Cardiac septum (tissue), 1 donor: ENCODE data around the gene PALD1. TPM values are rescaled to one million over a fixed set of nuclear protein-coding genes. Genes with fewer than 3 reads are reported as not detected.

Experiments
- DNase-seq: peaks from one replicate; pipeline ENCODE4 v3.0.0-alpha.2; 2020; ENCODE audit warnings: low spot score
- intact Hi-C: fragments of 100-400 bp; cut with DNase I; formaldehyde crosslinking; loops from one replicate; pipeline ENCODE4 v1.14.0; 2022
- total RNA-seq: library from RNA; stranded (reverse); fragmentation: NEBNext Ultra II Directional; extraction: Animal tissue kit (Norgen Biotek cat#: 25700); gene quantifications from one replicate; pipeline ENCODE4 v1.2.1, GENCODE V29; 2021
- donor health status: DM: no; HTN: no; CAD: no.

PALD1 gene
- total RNA-seq, 1 donor from 2014 or later, result 5.3 TPM

DNA sequence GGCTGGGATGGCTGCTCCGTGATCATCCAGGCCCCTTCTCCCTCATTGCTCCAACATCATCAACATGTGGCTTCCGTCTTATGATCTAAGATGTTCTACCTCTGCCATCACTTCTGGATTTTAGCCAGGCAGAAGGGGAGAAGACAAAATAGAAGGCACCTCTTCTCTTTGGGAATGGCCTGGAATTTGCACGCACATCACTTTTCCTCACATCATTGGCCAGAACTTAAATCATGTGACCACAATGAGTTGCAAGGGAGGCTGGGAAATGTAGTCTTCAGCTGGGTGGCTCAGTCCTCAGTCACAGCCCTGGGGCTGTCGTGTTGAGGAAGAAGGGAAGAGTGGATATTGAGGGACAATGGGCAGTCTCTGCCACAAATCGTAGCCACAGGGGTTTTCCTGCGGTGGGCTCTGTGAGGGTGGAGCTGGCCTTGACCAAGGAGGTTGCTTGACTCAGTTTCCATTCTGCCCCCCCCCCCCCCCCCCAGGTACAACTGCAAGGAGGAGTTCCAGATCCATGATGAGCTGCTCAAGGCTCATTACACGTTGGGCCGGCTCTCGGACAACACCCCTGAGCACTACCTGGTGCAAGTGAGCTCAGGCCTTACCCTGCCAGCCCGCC lies 50.3 kb downstream of the PALD1 start:
- intact Hi-C loops, result no loop called here
- DNase-seq, result no peak

GRCh38 chr10:70529848-70530247 lies 51.3 kb downstream of the PALD1 start:
- intact Hi-C loops, result no loop called here
- no peak for DNase-seq

DNA sequence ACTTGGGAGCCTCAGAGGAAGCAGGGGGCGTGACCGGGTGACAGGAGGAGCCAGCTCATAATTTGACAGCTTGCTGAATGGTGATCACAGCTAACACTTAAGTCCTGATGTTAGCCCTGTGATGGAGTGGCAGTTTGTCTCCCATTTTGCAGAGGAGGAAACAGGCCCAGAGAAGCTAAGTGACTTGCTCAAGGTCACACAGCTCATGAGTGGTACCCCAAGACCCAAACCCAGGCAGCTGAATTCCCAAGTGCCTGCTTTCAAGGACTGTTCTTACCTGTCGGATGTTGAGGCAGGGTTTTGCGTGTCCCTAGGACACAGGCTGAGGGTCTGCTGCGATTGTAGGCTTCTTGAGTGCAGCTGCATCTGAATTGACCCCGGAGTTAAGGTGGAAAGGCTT lies 51.7 kb downstream of the PALD1 start:
- intact Hi-C loops, result no loop called here
- DNase-seq, result no peak

- intact Hi-C loops, result no loop called here
- DNase-seq, result no peak
These were observed 54.1 kb downstream of the PALD1 start for GRCh38 chr10:70532554-70533188.

DNA sequence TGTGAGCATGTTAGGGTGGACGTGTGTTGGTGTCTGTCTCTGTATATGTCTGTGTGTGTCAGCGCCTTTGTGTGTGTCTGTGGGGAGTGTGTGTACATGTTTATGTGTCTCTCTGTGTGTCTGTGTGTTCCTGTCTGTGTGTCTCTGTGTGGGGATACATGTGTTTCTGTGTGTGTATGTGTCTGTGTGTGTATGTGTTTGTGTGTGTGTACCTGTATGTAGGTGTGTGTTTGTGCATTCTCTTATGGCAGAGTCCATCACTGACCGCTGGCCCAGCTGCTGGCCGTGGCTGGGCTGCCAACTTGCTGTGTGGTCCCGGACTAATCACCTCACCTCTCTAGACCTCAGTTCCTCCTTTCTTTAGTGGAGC lies 54.6 kb downstream of the PALD1 start:
- DNase-seq, result no peak
- intact Hi-C loops, result no loop called here

DNA sequence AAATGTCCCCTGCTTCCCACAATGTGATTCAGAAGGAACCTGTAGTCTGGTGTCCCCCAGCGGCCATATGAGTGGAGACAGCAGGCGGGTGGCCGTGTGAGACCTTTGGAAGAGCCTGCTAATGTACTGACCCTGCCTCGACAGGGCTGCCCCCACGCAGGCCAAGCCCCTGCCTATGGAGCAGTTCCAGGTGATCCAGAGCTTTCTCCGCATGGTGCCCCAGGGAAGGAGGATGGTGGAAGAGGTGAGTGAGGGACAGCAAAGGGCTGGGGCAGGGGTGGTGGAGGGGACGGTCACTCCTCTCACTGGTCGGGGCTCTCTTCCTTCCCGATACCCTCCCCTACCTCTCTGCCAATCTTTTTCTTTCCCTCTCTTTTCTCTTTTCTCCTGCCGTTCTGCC lies 55.7 kb downstream of the PALD1 start:
- intact Hi-C loops, result no loop called here
- DNase-seq, result no peak

GRCh38 chr10:70535001-70535400 lies 56.4 kb downstream of the PALD1 start:
- DNase-seq, result no peak
- intact Hi-C loops, result no loop called here

- intact Hi-C loops, result no loop called here
- no peak for DNase-seq
These were observed 56.9 kb downstream of the PALD1 start for GRCh38 chr10:70535451-70535850.

DNA sequence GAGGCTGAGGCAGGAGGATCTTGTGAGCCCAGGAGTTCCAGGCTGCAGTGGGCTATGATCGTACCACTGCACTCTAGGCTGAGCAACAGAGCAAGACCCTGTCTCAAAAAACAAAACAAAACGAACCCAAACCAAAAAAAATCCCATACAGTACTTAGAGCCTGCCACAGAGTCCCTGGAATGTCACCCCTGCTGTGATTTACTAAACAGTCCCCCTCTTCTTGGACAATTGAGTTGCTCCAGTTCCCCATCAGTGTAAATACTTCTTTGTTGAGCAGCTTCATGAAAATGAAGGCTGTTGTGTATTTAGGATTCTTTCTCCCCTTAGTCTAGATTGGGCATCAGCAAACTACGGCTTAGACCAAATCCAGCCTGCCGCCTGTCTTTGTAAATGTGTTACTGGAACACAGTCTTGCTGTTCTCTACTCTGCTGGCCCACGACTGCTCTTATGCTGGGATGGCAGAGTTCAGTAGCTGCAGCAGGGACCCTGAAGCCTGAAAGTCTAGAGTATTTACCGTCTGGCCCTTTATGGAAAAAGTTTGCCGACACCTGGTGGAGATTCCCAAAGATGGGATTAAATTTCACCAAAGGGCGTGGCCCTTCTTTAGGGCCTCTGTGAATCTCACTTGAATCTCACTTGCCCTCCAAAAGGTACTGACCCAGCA lies 57.8 kb downstream of the PALD1 start:
- intact Hi-C loops, result no loop called here
- no peak for DNase-seq

DNA sequence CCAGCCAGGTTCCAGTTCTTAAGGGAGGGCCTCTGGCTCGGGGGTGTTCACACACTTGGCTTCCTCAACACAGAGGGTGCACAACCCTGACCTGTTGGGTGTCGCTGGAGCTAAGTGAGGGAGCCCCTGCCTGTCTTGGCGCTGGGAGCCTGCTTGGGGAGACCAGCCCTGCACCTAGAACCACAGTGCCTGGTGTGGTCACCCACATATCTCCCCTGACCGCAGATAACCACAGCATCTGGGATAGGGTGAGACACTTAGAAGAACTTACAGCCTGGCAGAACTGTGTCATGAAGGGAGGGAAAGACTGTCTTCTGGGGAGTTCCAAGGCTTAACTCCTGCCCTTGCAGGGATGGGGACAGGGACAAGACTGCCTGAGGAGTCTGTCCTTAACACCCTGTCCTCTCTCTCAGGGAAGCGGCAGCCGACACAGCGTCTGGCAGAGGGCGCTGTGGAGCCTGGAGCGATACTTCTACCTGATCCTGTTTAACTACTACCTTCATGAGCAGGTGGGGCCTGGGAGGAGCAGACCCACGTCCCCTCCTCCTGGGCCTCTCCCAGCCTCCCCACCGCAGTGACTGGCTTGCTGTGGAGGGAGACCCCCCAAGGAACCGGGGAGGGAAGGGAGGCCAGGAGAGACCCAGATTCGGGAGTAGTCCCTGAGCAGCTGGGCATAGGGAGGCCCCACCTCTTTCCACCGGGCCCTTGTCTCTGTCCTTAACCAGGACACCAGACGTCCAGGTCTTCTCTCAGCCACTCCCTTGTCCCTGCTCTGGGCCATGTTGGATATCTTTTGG lies 59.0 kb downstream of the PALD1 start:
- DNase-seq, result no peak
- intact Hi-C loops, result no loop called here

- no peak for DNase-seq
- intact Hi-C loops, result no loop called here
These were observed 59.6 kb downstream of the PALD1 start for GRCh38 chr10:70538195-70538520.

GRCh38 chr10:70538731-70539338 lies 60.3 kb downstream of the PALD1 start:
- no peak for DNase-seq
- intact Hi-C loops, result no loop called here

DNA sequence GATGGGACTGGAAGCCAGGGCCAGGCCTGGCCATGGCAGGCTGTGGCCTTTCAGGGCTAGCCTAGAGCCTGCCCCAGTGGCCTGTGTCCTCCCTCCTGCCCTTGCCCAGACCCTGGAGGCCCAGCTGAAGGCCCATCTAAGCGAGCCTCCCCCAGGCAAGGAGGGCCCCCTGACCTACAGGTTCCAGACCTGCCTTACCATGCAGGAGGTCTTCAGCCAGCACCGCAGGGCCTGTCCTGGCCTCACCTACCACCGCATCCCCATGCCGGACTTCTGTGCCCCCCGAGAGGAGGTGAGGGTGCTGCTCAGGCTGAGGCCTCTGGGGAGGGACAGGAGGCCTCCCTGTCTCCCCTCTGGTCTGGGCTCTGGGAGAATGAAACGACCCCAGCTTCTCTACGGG lies 60.9 kb downstream of the PALD1 start:
- intact Hi-C loops, result no loop called here
- DNase-seq, result no peak

DNA sequence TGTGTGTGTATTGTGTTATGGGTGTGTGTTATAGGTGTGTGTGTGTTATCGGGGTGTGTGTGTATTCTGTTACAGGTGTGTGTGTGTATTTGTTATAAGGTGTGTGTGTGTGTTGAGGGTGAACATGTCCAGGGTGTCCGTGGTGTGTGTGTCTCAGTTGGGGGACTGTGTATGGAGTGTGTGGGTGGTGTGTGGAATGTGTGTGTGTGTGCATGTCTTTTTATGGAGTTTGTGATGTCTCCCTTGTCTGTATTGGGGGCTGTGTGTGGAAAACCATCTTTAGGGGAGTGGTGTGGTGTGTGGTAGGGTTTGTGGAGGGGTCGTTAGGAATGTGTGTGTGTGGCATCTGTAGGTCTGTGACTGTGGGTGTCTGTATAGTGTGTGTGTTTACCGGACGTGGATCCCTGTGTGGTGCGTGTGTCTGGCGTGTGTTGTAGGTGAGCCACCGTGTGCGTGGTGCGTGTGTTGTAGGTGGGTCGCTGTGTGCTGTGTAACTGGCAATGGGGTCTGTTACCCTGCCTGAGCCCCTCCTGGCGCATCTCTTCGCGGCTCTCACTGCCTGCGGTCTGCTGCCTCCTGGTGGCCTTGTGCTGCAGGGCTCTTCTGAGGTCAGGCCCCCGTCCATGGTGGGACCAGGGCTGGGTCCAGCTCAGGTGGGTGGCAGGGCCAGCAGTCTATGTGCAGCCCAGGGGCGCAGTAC lies 61.7 kb downstream of the PALD1 start:
- intact Hi-C loops, result loop anchor here (1.0 kb wide), 1 partner anchor 79 kb away; no protein-coding TSS in a partner anchor
- DNase-seq, result no peak

DNA sequence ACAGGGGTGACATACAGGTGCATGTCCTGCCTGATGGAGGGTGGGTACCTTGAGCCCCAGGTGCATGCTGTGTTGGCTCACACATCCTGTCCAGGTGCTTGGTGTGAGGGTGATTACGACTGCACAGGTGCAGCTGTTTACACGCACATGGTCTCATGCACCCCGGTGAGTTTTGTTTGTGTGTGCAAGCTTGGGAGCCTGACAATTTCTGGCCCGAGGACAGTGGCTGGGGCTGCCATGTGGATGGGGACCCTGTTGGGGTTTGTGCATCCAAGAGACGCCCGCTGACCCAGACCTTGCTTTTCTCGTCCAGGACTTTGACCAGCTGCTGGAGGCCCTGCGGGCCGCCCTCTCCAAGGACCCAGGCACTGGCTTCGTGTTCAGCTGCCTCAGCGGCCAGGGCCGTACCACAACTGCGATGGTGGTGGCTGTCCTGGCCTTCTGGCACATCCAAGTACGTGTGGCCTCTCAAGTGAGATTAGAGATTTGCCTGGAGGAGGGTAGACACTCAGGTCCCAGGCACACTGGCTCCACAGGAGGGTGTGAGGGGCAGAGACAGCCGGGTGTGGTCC lies 62.3 kb downstream of the PALD1 start:
- intact Hi-C loops, result loop anchor here (1.0 kb wide), 1 partner anchor 80 kb away; no protein-coding TSS in a partner anchor
- DNase-seq, result no peak

- intact Hi-C loops, result no loop called here
- DNase-seq, result no peak
These were observed 63.4 kb downstream of the PALD1 start for GRCh38 chr10:70541736-70542564.

GRCh38 chr10:70542565-70542938 lies 64.0 kb downstream of the PALD1 start:
- DNase-seq, result no peak
- intact Hi-C loops, result no loop called here

- intact Hi-C loops, result no loop called here
- no peak for DNase-seq
These were observed 65.3 kb downstream of the PALD1 start for GRCh38 chr10:70543911-70544310.
